GM20431 (cell line): ENCODE data around the gene TMEM8B.

Experiments used
- in situ Hi-C: fragments of 300-500 bp; cut with MseI, MboI; formaldehyde crosslinking; loops from one replicate; pipeline ENCODE4 v1.15.0; 2020; ENCODE audit warnings: low sequenced_read_pairs; ENCODE audit not compliant: unreplicated experiment

The TMEM8B gene

GRCh38 chr9:35829084-35829763 lies at the start of gene TMEM8B:
Gene TMEM8B (plus strand): TSS chr9:35829228. CDS start chr9:35829448, 220 bp downstream.
- in situ Hi-C loops: loop anchor here (10.0 kb wide), 1 partner anchor 56 kb away; no protein-coding TSS in a partner anchor

GRCh38 chr9:35781066-35781465 lies 48.0 kb upstream of the TMEM8B start:
- in situ Hi-C loops: no loop called here

GRCh38 chr9:35783418-35783817 lies 45.6 kb upstream of the TMEM8B start:
- in situ Hi-C loops: no loop called here

GRCh38 chr9:35789541-35789940 lies 39.5 kb upstream of the TMEM8B start:
- in situ Hi-C loops: no loop called here

GRCh38 chr9:35790025-35790384 lies 39.0 kb upstream of the TMEM8B start:
- in situ Hi-C loops: no loop called here

GRCh38 chr9:35790385-35791296 lies 38.4 kb upstream of the TMEM8B start:
- in situ Hi-C loops: no loop called here

GRCh38 chr9:35791297-35791921 lies 37.6 kb upstream of the TMEM8B start, which contains the start of gene NPR2:
Gene NPR2 (plus strand): TSS chr9:35791591. CDS start chr9:35792409, 818 bp downstream.
- in situ Hi-C loops: no loop called here

GRCh38 chr9:35792024-35792813 lies 36.8 kb upstream of the TMEM8B start:
- in situ Hi-C loops: no loop called here

GRCh38 chr9:35792826-35793225 lies 36.2 kb upstream of the TMEM8B start:
- in situ Hi-C loops: no loop called here

- in situ Hi-C loops: no loop called here
Observed at GRCh38 chr9:35793461-35793860, 35.6 kb upstream of the TMEM8B start.

- in situ Hi-C loops: no loop called here
Observed at GRCh38 chr9:35795695-35796094, 33.3 kb upstream of the TMEM8B start.

- in situ Hi-C loops: no loop called here
Observed at GRCh38 chr9:35797311-35798109, 31.5 kb upstream of the TMEM8B start.

GRCh38 chr9:35798658-35799374 lies 30.2 kb upstream of the TMEM8B start:
- in situ Hi-C loops: no loop called here

- in situ Hi-C loops: no loop called here
Observed at GRCh38 chr9:35800530-35800929, 28.5 kb upstream of the TMEM8B start.

- in situ Hi-C loops: no loop called here
Observed at GRCh38 chr9:35801328-35802128, 27.5 kb upstream of the TMEM8B start.

GRCh38 chr9:35806101-35806500 lies 22.9 kb upstream of the TMEM8B start:
- in situ Hi-C loops: no loop called here

GRCh38 chr9:35808433-35808832 lies 20.6 kb upstream of the TMEM8B start:
- in situ Hi-C loops: no loop called here

- in situ Hi-C loops: no loop called here
Observed at GRCh38 chr9:35810122-35810521, 18.9 kb upstream of the TMEM8B start.
